Raji (cell line): Measurements from ENCODE around the gene HLA-DOB.
A peak's percentile ranks its signal among the peaks of the same experiment; 100 is the strongest.

ENCODE experiments used
- POLR2A ChIP-seq: IDR thresholded peaks from 2 replicates; pipeline ENCODE4 v1.6.1; 2011; ENCODE audit warnings: low read depth, low read length, control low read depth; ENCODE audit not compliant: insufficient read depth

The HLA-DOB gene

GRCh38 chr6:32796848-32797776 is 19.7 kb downstream of the HLA-DOB start:
- TF ChIP-seq POLR2A: 0 out of 2 replicates have a peak, but pooled peaks have one; percentile 33

GRCh38 chr6:32794510-32794909 is 22.3 kb downstream of the HLA-DOB start:
- TF ChIP-seq POLR2A: no peak

- no peak for TF ChIP-seq POLR2A
Measured at GRCh38 chr6:32792901-32793435, 23.8 kb downstream of the HLA-DOB start.

- TF ChIP-seq POLR2A: no peak
Measured at GRCh38 chr6:32790306-32790705, 26.5 kb downstream of the HLA-DOB start.

GRCh38 chr6:32785781-32786533 is 30.8 kb downstream of the HLA-DOB start:
- TF ChIP-seq POLR2A: no peak

GRCh38 chr6:32779036-32779435 is 37.8 kb downstream of the HLA-DOB start:
- TF ChIP-seq POLR2A: no peak

- TF ChIP-seq POLR2A: no peak
Measured at GRCh38 chr6:32775071-32775470, 41.7 kb downstream of the HLA-DOB start.

- no peak for TF ChIP-seq POLR2A
Measured at GRCh38 chr6:32774426-32774825, 42.4 kb downstream of the HLA-DOB start.

- no peak for TF ChIP-seq POLR2A
Measured at GRCh38 chr6:32772656-32773055, 44.1 kb downstream of the HLA-DOB start.

GRCh38 chr6:32764048-32764447 is 52.8 kb downstream of the HLA-DOB start:
- no peak for TF ChIP-seq POLR2A

- TF ChIP-seq POLR2A: no peak
Measured at GRCh38 chr6:32763421-32763820, 53.4 kb downstream of the HLA-DOB start, which contains the start of gene HLA-DQB2. Gene HLA-DQB2 (minus strand): TSS chr6:32763532. CDS start chr6:32763470, 62 bp downstream.
